SU-DHL-6 (cell line): ENCODE results near the gene PMEL.

Experiments used
- H2AFZ ChIP-seq: fragments of 200-600 bp; sonication (generic); 2 replicates; pipeline ENCODE4 v1.6.1; 2014; ENCODE audit warnings: low read depth, mild to moderate bottlenecking, moderate library complexity, mixed read lengths, antibody characterized with exemption, low read length; ENCODE audit not compliant: severe bottlenecking
- H3F3A ChIP-seq: fragments of 200-600 bp; shearing (Covaris generic); 2 replicates; pipeline ENCODE4 v1.6.0; 2016; ENCODE audit warnings: antibody characterized with exemption, mild to moderate bottlenecking; ENCODE audit not compliant: insufficient read depth
- H3K27ac ChIP-seq: fragments of 200-600 bp; sonication (generic); 2 replicates; pipeline ENCODE4 v1.5.1; 2016; ENCODE audit warnings: low read depth, mild to moderate bottlenecking, low read length, moderate library complexity, mixed read lengths
- H3K27me3 ChIP-seq: fragments of 200-600 bp; sonication (generic), shearing (Covaris generic); 2 replicates; pipeline ENCODE4 v1.6.0; 2014; ENCODE audit warnings: mild to moderate bottlenecking, low read length
- H3K36me3 ChIP-seq: fragments of 200-600 bp; sonication (generic); 2 replicates; pipeline ENCODE4 v1.6.1; 2014; ENCODE audit warnings: mild to moderate bottlenecking, low read length, mixed read lengths
- H3K4me2 ChIP-seq: fragments of 300-600, 200-600 bp; shearing (Covaris generic), sonication (generic); 2 replicates; pipeline ENCODE4 v1.6.0; 2014; ENCODE audit warnings: low read length, low read depth, mild to moderate bottlenecking; ENCODE audit not compliant: poor library complexity, severe bottlenecking
- H3K4me3 ChIP-seq: fragments of 200-600 bp; sonication (generic); 2 replicates; pipeline ENCODE4 v1.5.1; 2014; ENCODE audit warnings: antibody characterized with exemption, low read length, mild to moderate bottlenecking, mixed read lengths; ENCODE audit not compliant: insufficient read depth, poor library complexity, severe bottlenecking
- H3K79me2 ChIP-seq: fragments of 200-600 bp; sonication (generic); 2 replicates; pipeline ENCODE4 v1.6.1; 2014; ENCODE audit warnings: mild to moderate bottlenecking, low read length, moderate library complexity; ENCODE audit not compliant: insufficient read depth
- H3K9ac ChIP-seq: fragments of 200-600 bp; sonication (generic); 2 replicates; pipeline ENCODE4 v1.7.0; 2014; ENCODE audit warnings: mild to moderate bottlenecking, low read length
- H3K9me2 ChIP-seq: fragments of 200-600 bp; sonication (generic); replicated peaks from 2 replicates; pipeline ENCODE4 v1.6.1; 2014; ENCODE audit warnings: low read length; ENCODE audit not compliant: insufficient read depth
- H3K9me3 ChIP-seq: fragments of 200-600 bp; sonication (generic); 2 replicates; pipeline ENCODE4 v1.6.1; 2014; ENCODE audit warnings: low read length, mixed read lengths; ENCODE audit not compliant: insufficient read depth
- H4K20me1 ChIP-seq: fragments of 200-600 bp; sonication (generic); 2 replicates; pipeline ENCODE4 v1.6.1; 2014; ENCODE audit warnings: low read depth, mild to moderate bottlenecking, antibody characterized with exemption, low read length, moderate library complexity, mixed read lengths
- CTCF ChIP-seq: fragments of 200-600 bp; sonication (generic); IDR thresholded peaks from one replicate; pipeline ENCODE4 v1.5.1; 2017; ENCODE audit warnings: antibody characterized with exemption, mild to moderate bottlenecking, low read length, moderate library complexity; ENCODE audit not compliant: insufficient read depth, poor library complexity, severe bottlenecking
- EZH2phosphoT487 ChIP-seq: fragments of 200-600 bp; sonication (generic), shearing (Covaris generic); conservative IDR thresholded peaks from 2 replicates; pipeline ENCODE4 v1.6.1; 2018; ENCODE audit warnings: mild to moderate bottlenecking, antibody characterized with exemption, low read length, moderate library complexity, mixed read lengths

PMEL gene

GRCh38 chr12:55972456-55972855, 6.6 kb upstream of the PMEL start:
- peak overlapping the region; percentile 46 for H3K27ac ChIP-seq
- peaks cover 10% of the 10 kb centered on the region; the same call in 1 of the 2 replicates for H3K36me3 ChIP-seq
- H3K4me3 ChIP-seq = peak overlapping the region; percentile 70
- peak overlapping the region; percentile 63 for H3K4me2 ChIP-seq
- H3K9ac ChIP-seq = peak overlapping the region; percentile 60; the same call in 1 of the 2 replicates
- H2AFZ ChIP-seq = no peak overlapping the region
- no peaks in the 10 kb centered on the region for H3K27me3 ChIP-seq
- no peaks in the 10 kb centered on the region for H3K9me2 ChIP-seq
- H3F3A ChIP-seq = peaks cover 13% of the 10 kb centered on the region; the same call in 1 of the 2 replicates
- TF ChIP-seq CTCF (no peak), EZH2phosphoT487 (no peak)
- no peaks in the 10 kb centered on the region for H4K20me1 ChIP-seq
- H3K9me3 ChIP-seq = no peaks in the 10 kb centered on the region
- peaks cover 42% of the 10 kb centered on the region for H3K79me2 ChIP-seq

GRCh38 chr12:55972042-55972441, 6.2 kb upstream of the PMEL start:
- peak overlapping the region; percentile 46; the same call in 1 of the 2 replicates for H3K27ac ChIP-seq
- H3K4me3 ChIP-seq = peak overlapping the region; percentile 70
- H3K9me3 ChIP-seq = no peaks in the 10 kb centered on the region
- peak overlapping the region; percentile 63 for H3K4me2 ChIP-seq
- no peak overlapping the region for H2AFZ ChIP-seq
- H3F3A ChIP-seq = peaks cover 13% of the 10 kb centered on the region; the same call in 1 of the 2 replicates
- peaks cover 45% of the 10 kb centered on the region for H3K79me2 ChIP-seq
- H3K36me3 ChIP-seq = peaks cover 10% of the 10 kb centered on the region; the same call in 1 of the 2 replicates
- no peak for TF ChIP-seq CTCF
- no peak for TF ChIP-seq EZH2phosphoT487
- H4K20me1 ChIP-seq = no peaks in the 10 kb centered on the region
- H3K9ac ChIP-seq = no peak overlapping the region
- H3K9me2 ChIP-seq = no peaks in the 10 kb centered on the region
- H3K27me3 ChIP-seq = no peaks in the 10 kb centered on the region

DNA sequence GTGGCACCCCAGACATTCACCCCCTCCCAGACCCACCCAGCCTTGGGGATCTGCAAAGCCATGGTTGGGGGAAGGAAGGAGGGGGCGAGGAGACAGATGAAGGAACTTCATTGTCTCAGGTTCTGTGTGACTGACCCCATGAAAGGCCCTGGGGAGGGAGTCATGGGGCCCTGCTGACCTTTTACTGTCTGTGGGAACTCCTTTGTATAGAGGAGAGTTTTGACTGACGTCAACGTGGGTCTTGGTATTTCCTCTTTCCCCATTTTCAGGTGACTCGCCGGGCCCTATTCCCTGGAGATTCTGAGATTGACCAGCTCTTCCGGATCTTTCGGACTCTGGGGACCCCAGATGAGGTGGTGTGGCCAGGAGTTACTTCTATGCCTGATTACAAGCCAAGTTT, 4.9 kb upstream of the PMEL start:
- TF ChIP-seq EZH2phosphoT487 (no peak), CTCF (no peak)
- H3K9me3 ChIP-seq = no peaks in the 10 kb centered on the region
- H3K79me2 ChIP-seq = peaks cover 36% of the 10 kb centered on the region
- no peaks in the 10 kb centered on the region for H3K27me3 ChIP-seq
- no peak overlapping the region for H3K4me2 ChIP-seq
- no peak overlapping the region for H3K27ac ChIP-seq
- peaks cover 13% of the 10 kb centered on the region; the same call in 1 of the 2 replicates for H3F3A ChIP-seq
- no peak overlapping the region for H3K4me3 ChIP-seq
- no peaks in the 10 kb centered on the region for H3K9me2 ChIP-seq
- no peak overlapping the region for H2AFZ ChIP-seq
- H3K9ac ChIP-seq = no peak overlapping the region
- H3K36me3 ChIP-seq = peaks cover 10% of the 10 kb centered on the region; the same call in 1 of the 2 replicates
- no peaks in the 10 kb centered on the region for H4K20me1 ChIP-seq
